ENCODE measurements around the gene DECR2. TPM values are rescaled to one million over a fixed set of nuclear protein-coding genes. Genes with fewer than 3 reads are reported as not detected.

The DECR2 gene
- total and polyA plus RNA-seq, 10 of the 15 experiments (the other 5 are each of a cell fraction or from before 2014, with no cell fraction given): 0.53 to 20.3 (median 6.0) TPM

DNA sequence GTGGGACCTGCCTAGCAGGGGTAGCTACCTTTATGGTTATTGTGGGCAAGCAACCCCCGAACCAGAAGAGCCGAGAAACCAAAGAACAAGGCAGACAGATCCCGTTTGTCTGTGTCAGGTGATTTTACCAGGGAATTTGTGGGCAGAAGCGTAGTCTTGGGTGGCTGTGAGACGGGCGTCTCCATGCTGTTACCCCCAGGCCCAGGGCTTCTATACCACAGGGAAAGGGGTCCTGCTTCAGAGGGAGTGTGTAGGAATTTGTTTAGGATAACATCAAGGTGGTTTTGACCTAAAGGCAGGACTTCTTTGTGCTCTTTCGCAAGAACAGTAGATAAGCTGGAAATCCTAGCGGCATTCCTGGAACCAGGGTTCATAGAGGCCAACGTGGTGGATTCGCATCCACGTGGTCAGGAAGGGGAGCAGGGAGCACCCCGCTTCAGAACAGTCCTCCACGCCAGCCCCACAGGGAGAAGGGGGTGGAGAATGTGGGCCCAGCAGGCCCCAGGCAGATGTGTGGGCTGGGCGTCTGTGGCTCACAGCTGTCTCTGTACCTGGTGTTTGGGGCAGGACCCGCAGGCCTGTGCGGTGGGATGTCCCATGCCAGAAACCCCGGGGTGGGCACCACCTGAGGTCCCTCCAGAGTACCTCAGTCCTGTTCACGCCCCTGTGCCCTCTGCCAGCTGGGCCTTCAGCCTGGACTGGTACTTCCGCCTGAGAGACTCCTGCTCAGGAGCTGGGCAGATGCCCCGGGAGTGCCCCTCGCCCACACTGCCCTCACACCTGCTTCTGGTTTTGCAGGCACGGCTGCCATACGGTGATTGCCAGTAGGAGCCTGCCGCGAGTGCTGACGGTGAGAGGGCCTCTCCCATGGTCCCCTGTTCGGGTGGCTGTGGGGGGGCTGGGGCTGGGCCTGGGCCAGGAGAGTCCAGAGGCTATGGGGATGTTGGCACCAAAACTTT is 4.1 kb downstream of the DECR2 start:
- H3K27ac ChIP-seq (ENCODE audit: control insufficient read depth, insufficient read depth): no peak overlapping the region
- H2AFZ ChIP-seq (ENCODE audit: control insufficient read depth, low read depth, low read length): no peak overlapping the region
- H3K27me3 ChIP-seq (replicated peaks in 1 of 2; ENCODE audit: control insufficient read depth in 2 of 2, insufficient read depth in 2 of 2, low read length in 1 of 2): no peaks in the 10 kb centered on the region
- POLR2A ChIA-PET: no interaction called here
- in situ Hi-C loops (cut with MboI) (no loop called here), intact Hi-C loops (cut with micrococcal nuclease; ENCODE audit: unreplicated experiment) (no loop called here)
- RAD21 ChIA-PET (ENCODE audit: unreplicated experiment): no interaction called here
- no peaks in the 10 kb centered on the region for H3K36me3 ChIP-seq (ENCODE audit: control insufficient read depth in 2 of 2, insufficient read depth in 2 of 2, low read length in 1 of 2)
- H3K9me3 ChIP-seq (replicated peaks; ENCODE audit: control insufficient read depth, insufficient read depth, low read length): no peaks in the 10 kb centered on the region
- no peak for FAIRE-seq
- ATAC-seq: no peak
- BruUV-seq (replicated peaks): no TSS peak
- CTCF ChIA-PET: no interaction called here
- no peak overlapping the region for H3K4me3 ChIP-seq
- no peak overlapping the region for H3K4me2 ChIP-seq (ENCODE audit: control insufficient read depth, insufficient read depth)
- H3K9ac ChIP-seq (ENCODE audit: control insufficient read depth, insufficient read depth, low read length): no peak overlapping the region
- H4K20me1 ChIP-seq (ENCODE audit: control insufficient read depth, insufficient read depth): no peaks in the 10 kb centered on the region
- H3K79me2 ChIP-seq (ENCODE audit: control insufficient read depth, insufficient read depth, low read length): no peaks in the 10 kb centered on the region
- H3K4me1 ChIP-seq (ENCODE audit: control insufficient read depth, insufficient read depth, low read length): no peaks in the 10 kb centered on the region
- DNase-seq (ENCODE audit: low read depth, low spot score): no peak
- TF ChIP-seq SP1 (IDR thresholded peaks at IDR 0.05; ENCODE audit: low read depth, low read length) (no peak), RBBP5 (conservative IDR thresholded peaks at IDR 0.05) (no peak), YBX1 (IDR thresholded peaks at IDR 0.05) (no peak), STAT1 (conservative IDR thresholded peaks at IDR 0.05) (no peak), SIX5 (IDR thresholded peaks at IDR 0.05; ENCODE audit: low read depth, low read length, severe bottlenecking) (no peak)
- TF ChIP-seq, protein P1, sequence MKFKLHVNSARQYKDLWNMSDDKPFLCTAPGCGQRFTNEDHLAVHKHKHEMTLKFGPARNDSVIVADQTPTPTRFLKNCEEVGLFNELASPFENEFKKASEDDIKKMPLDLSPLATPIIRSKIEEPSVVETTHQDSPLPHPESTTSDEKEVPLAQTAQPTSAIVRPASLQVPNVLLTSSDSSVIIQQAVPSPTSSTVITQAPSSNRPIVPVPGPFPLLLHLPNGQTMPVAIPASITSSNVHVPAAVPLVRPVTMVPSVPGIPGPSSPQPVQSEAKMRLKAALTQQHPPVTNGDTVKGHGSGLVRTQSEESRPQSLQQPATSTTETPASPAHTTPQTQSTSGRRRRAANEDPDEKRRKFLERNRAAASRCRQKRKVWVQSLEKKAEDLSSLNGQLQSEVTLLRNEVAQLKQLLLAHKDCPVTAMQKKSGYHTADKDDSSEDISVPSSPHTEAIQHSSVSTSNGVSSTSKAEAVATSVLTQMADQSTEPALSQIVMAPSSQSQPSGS (IDR thresholded peaks at IDR 0.05; ENCODE audit: low read length): no peak
- TF ChIP-seq, protein P2, sequence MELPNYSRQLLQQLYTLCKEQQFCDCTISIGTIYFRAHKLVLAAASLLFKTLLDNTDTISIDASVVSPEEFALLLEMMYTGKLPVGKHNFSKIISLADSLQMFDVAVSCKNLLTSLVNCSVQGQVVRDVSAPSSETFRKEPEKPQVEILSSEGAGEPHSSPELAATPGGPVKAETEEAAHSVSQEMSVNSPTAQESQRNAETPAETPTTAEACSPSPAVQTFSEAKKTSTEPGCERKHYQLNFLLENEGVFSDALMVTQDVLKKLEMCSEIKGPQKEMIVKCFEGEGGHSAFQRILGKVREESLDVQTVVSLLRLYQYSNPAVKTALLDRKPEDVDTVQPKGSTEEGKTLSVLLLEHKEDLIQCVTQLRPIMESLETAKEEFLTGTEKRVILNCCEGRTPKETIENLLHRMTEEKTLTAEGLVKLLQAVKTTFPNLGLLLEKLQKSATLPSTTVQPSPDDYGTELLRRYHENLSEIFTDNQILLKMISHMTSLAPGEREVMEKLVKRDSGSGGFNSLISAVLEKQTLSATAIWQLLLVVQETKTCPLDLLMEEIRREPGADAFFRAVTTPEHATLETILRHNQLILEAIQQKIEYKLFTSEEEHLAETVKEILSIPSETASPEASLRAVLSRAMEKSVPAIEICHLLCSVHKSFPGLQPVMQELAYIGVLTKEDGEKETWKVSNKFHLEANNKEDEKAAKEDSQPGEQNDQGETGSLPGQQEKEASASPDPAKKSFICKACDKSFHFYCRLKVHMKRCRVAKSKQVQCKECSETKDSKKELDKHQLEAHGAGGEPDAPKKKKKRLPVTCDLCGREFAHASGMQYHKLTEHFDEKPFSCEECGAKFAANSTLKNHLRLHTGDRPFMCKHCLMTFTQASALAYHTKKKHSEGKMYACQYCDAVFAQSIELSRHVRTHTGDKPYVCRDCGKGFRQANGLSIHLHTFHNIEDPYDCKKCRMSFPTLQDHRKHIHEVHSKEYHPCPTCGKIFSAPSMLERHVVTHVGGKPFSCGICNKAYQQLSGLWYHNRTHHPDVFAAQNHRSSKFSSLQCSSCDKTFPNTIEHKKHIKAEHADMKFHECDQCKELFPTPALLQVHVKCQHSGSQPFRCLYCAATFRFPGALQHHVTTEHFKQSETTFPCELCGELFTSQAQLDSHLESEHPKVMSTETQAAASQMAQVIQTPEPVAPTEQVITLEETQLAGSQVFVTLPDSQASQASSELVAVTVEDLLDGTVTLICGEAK (IDR thresholded peaks at IDR 0.05; ENCODE audit: borderline replicate concordance): no peak
- 65% methylated on average over 27 of the region's 27 CpGs for WGBS (ENCODE audit: insufficient coverage, insufficient replicate concordance, low lambda C conversion rate, missing lambda C conversion rate)
- SMC1A ChIA-PET (ENCODE audit: uncharacterized antibody, unreplicated experiment): no interaction called here

All from GM12878 (cell line).